GM18517 (cell line): Measurements from ENCODE around the gene RLN2.

Experiments
- ATAC-seq: cut with Tn5 transposase; IDR thresholded peaks from one replicate; pipeline ENCODE4 v1.9.1; 2021; ENCODE audit warnings: mild to moderate bottlenecking, moderate library complexity; ENCODE audit not compliant: unreplicated experiment

Gene RLN2

DNA sequence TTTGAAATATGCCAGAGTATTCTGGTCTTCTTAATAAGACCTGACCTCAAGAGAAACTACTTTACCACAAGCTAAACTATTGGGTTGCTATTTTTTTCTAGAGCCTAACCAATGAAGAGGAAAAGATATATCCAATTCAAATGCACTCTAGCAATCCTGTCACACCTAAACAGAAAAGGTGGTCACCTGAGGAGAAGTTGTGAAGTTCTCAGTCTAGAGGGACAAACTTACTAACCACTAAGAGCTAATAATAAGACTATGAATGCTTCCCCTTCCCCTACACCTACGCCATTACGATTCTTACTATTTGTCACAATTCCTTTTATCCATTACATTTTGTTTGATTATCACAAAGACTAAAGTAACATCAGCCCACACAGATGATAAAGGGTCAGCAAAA lies 29.7 kb downstream of the RLN2 start:
- ATAC-seq, result no peak

DNA sequence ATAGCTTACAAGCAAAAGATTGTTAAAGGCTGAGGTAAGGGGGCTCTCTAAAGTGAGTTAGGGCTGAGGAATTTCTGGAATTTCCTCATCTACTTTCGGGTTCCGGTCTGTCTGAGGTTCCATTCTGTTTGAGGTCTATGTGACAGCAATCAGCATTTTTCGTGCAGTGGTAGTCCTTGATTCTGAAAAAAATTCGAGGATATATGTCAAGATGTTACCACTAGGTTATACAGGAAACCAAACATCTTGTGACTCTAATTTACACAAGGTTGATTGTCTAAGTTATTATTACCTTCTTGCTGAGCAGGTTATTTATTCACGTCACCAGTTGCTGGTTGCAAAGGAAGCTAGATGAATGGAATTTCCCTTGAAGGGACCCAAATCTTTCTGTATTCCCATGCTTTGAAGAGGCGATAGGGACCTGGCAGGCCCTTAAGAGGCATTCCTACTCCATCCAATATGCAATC lies 35.2 kb downstream of the RLN2 start:
- ATAC-seq, result no peak

DNA sequence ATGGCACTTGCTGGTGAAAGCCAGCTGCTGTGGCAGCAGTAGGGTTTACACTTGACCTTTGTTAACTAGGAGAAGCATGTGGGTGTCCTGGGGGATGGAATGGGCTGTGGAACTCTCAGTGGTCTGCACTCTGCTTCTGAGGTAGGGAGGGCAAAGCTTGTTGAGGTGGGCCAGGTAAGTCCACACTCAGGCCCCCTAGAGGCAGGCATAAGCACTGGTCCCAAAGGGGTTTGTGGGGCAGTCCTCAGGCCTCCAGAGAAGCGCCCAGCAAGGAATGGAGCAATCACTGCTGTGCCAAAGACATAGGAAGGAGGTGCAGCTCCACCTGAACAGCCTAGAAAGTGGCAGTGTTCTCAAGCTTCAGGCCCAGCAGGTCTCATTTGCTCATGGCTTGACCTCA lies 38.6 kb downstream of the RLN2 start:
- no peak for ATAC-seq

DNA sequence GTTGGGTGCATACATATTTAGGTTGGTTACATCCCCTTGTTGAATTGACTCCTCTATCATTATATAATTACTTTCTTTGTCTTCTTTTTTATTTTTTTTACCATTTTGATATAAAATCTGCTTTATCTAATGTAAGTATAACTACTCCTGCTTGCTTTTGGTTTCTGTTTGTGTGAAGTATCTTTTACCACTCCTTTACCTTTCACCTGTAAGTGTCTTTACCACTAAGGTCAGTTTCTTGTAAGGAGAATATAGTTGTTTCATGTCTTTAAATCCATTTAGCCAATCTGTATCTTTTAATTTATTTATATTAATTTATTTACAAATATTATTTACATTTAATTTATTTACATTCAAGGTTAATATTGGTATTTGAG lies 40.3 kb downstream of the RLN2 start:
- no peak for ATAC-seq

- ATAC-seq, result no peak
Measured at GRCh38 chr9:5263351-5264218, 40.9 kb downstream of the RLN2 start.
